Common myeloid progenitor, CD34-positive (primary cell): ENCODE data around the gene ARHGAP10.

Experiments
- CTCF ChIA-PET: fragments of 350-600 bp; sonication (Branson Sonifier 250); formaldehyde crosslinking; loops from one replicate; lab custom pipeline; 2021; ENCODE audit warnings: antibody characterized with exemption; lab: Charles Lee
- POLR2A ChIA-PET: fragments of 350-600 bp; sonication (Branson Sonifier 250); formaldehyde crosslinking; loops from one replicate; lab custom pipeline; 2021; ENCODE audit warnings: antibody characterized with exemption; lab: Charles Lee
- DNase-seq, 3 donors: peaks; one replicate each; pipeline versions ENCODE4 v3.0.0 to v3.0.0-alpha.2; 2013
- H3K27ac ChIP-seq, 2 experiments: 1 replicate in 1 of 2; 2 replicates in 1 of 2; pipeline ENCODE4 v1.7.0; 2013; ENCODE audit warnings: inconsistent platforms in 2 of 2, low read length in 2 of 2, mild to moderate bottlenecking in 2 of 2, low read depth in 1 of 2, moderate library complexity in 1 of 2; ENCODE audit not compliant: severe bottlenecking in 2 of 2, insufficient read depth in 1 of 2, poor library complexity in 1 of 2
- H3K27me3 ChIP-seq, 5 experiments: replicated peaks in 2 of 5; 1 replicate in 3 of 5; 2 replicates in 2 of 5; pipeline versions ENCODE4 v1.6.1 to v1.7.0; 2013; ENCODE audit warnings: low read length in 4 of 5, mild to moderate bottlenecking in 2 of 5, moderate library complexity in 2 of 5, inconsistent platforms in 1 of 5; ENCODE audit not compliant: insufficient read depth in 5 of 5, control insufficient read depth in 4 of 5
- H3K36me3 ChIP-seq, 4 experiments: 1 replicate in 2 of 4; 2 replicates in 2 of 4; pipeline versions ENCODE4 v1.6.1 to v1.7.0; 2013; ENCODE audit warnings: low read length in 3 of 4, control low read depth in 1 of 4, mild to moderate bottlenecking in 1 of 4; ENCODE audit not compliant: control insufficient read depth in 4 of 4, insufficient read depth in 4 of 4
- H3K4me1 ChIP-seq, 4 experiments: 1 replicate in 3 of 4; 2 replicates in 1 of 4; pipeline versions ENCODE4 v1.6.1 to v1.7.1; 2013; ENCODE audit warnings: low read length in 3 of 4, mild to moderate bottlenecking in 3 of 4, control low read depth in 1 of 4, inconsistent platforms in 1 of 4, moderate library complexity in 1 of 4; ENCODE audit not compliant: control insufficient read depth in 4 of 4, insufficient read depth in 4 of 4; ENCODE audit errors: control extremely low read depth in 1 of 4
- H3K4me3 ChIP-seq, 7 experiments: 1 replicate in 4 of 7; 2 replicates in 3 of 7; pipeline versions ENCODE4 v1.5.1 to v1.7.0; 2013; ENCODE audit warnings: mild to moderate bottlenecking in 7 of 7, low read length in 6 of 7, moderate library complexity in 6 of 7, inconsistent platforms in 2 of 7, low read depth in 2 of 7, control low read depth in 1 of 7; ENCODE audit not compliant: insufficient read depth in 4 of 7, control insufficient read depth in 1 of 7; ENCODE audit errors: extremely low read depth in 1 of 7
- H3K9me3 ChIP-seq, 5 experiments: 1 replicate in 4 of 5; 2 replicates in 1 of 5; pipeline versions ENCODE4 v1.6.1 to v1.7.1; 2013; ENCODE audit warnings: low read length in 4 of 5, mild to moderate bottlenecking in 2 of 5, inconsistent platforms in 1 of 5, low read depth in 1 of 5, moderate library complexity in 1 of 5; ENCODE audit not compliant: control insufficient read depth in 4 of 5, insufficient read depth in 2 of 5; ENCODE audit errors: control extremely low read depth in 1 of 5
- WGBS: methylation state at CpG from one replicate; pipeline ENCODE4 v1.1.5; 2013; ENCODE audit not compliant: insufficient coverage; 5-methylcytosine and 5-hydroxymethylcytosine counted together

The ARHGAP10 gene

DNA sequence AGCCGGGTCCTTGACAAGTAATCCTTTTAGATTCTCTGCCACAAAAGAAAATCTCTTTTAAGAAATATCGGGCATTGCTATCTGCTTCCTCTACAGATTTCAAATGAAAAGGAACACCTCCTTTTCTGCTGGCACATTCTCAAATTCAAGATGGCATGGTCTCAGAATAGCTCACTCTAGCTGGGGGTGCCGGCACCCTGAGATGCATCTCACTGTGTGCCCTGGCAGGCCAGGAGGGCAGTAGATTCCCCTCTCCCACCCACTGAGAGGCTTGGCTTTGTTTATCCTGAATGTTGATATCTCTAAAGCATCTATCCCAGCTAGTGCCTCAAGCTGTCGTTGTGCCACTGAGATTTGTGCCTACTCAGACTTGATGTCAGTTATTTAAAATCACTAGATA lies 319.5 kb downstream of the ARHGAP10 start:
- Histone ChIP-seq H3K4me3 (no peak overlapping the region), H3K4me1 (peaks cover 0 to 11% (median 5%) of the 10 kb centered on the region in 4 experiments), H3K36me3 (no peaks in the 10 kb centered on the region), H3K9me3 (no peaks in the 10 kb centered on the region), H3K27me3 (no peaks in the 10 kb centered on the region), H3K27ac (no peak overlapping the region)
- WGBS, result 75% methylated on average over 3 of the region's 4 CpGs
- CTCF ChIA-PET, result interaction anchor here (0.7 kb wide), 1 partner anchor 10 kb away, joined by 3 read pairs; no protein-coding TSS in a partner anchor
- POLR2A ChIA-PET, result no interaction called here
- no peak for DNase-seq

DNA sequence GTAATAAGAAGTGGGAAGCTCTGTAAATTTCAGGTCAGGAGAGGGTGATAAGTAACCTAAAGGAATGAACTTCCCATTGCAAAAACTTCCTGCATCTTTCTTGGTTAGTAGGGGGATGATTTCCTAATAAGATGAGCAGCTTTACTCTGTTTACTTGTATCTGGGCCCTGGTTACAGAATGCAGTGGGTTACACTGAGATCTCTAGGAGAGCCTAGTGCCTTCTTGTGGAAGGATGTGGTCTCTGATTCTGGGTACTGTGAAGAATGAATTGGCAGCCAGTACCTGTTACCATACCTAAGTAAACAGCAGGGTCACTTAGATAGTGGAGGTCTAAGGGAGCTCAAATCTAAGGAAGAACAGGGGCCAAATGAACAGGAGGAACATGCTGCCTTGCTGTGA lies 320.6 kb downstream of the ARHGAP10 start:
- DNase-seq, result peak in 2 of 3 donors; percentile 44 to 53
- ChIA-PET POLR2A (no interaction called here), CTCF (no interaction called here)
- H3K27me3 ChIP-seq, result no peaks in the 10 kb centered on the region
- H3K27ac ChIP-seq, result no peak overlapping the region
- no peaks in the 10 kb centered on the region for H3K36me3 ChIP-seq
- no peak overlapping the region for H3K4me3 ChIP-seq
- H3K4me1 ChIP-seq, result peaks cover 3 to 18% (median 9%) of the 10 kb centered on the region in 4 experiments
- no peaks in the 10 kb centered on the region for H3K9me3 ChIP-seq

GRCh38 chr4:148053298-148054003 lies 321.6 kb downstream of the ARHGAP10 start:
- ChIA-PET POLR2A (no interaction called here), CTCF (interaction anchor here (0.6 to 1.5 kb wide), 2 partner anchors 24 to 1844 kb away, joined by 3 read pairs; no protein-coding TSS in a partner anchor)
- Histone ChIP-seq H3K27me3 (no peaks in the 10 kb centered on the region), H3K4me1 (peaks cover 3 to 18% (median 11%) of the 10 kb centered on the region in 4 experiments), H3K36me3 (no peaks in the 10 kb centered on the region), H3K9me3 (no peaks in the 10 kb centered on the region), H3K4me3 (no peak overlapping the region), H3K27ac (no peak overlapping the region)
- WGBS, result 100% methylated on average over 7 of the region's 11 CpGs
- no peak for DNase-seq

DNA sequence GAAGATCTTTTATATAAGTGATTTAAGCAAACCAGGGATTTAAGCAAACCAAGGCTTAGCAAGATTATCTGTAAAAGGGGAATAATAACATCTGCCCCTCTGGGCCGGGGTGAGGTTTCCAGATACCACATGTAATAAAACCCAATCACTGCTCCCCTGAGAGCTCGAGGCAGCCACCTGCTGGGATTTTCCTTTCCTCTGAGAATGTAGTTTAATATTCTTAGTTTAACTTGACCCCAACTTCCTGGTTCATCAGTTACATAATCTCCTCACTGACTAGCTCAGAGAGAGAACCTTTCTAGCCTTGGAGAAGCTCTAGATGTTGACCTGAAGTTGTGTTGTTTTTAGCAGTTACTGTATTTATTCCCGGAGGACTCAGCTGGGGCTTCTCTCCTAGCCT lies 322.4 kb downstream of the ARHGAP10 start:
- DNase-seq, result no peak
- no peaks in the 10 kb centered on the region for H3K36me3 ChIP-seq
- POLR2A ChIA-PET, result no interaction called here
- no peak overlapping the region for H3K27ac ChIP-seq
- H3K9me3 ChIP-seq, result no peaks in the 10 kb centered on the region
- CTCF ChIA-PET, result interaction anchor here (0.8 to 1.5 kb wide), 3 partner anchors 8 to 25 kb away, joined by 3 to 4 read pairs (median 3); no protein-coding TSS in a partner anchor
- H3K4me3 ChIP-seq, result no peak overlapping the region
- H3K4me1 ChIP-seq, result peaks cover 3 to 22% (median 13%) of the 10 kb centered on the region in 4 experiments
- 90% methylated on average over 2 of the region's 3 CpGs for whole genome bisulfite sequencing
- no peaks in the 10 kb centered on the region for H3K27me3 ChIP-seq

GRCh38 chr4:148055844-148056243 lies 324.0 kb downstream of the ARHGAP10 start:
- Histone ChIP-seq H3K27me3 (no peaks in the 10 kb centered on the region), H3K27ac (no peak overlapping the region), H3K9me3 (no peaks in the 10 kb centered on the region), H3K36me3 (no peaks in the 10 kb centered on the region), H3K4me1 (peaks cover 3 to 31% (median 17%) of the 10 kb centered on the region in 4 experiments), H3K4me3 (no peak overlapping the region)
- no peak for DNase-seq
- ChIA-PET CTCF (interaction anchor here (1.0 to 2.6 kb wide), 5 partner anchors 9 to 131 kb away, joined by 3 to 13 read pairs (median 4); no protein-coding TSS in a partner anchor), POLR2A (no interaction called here)
- 100% methylated on average over 4 of the region's 6 CpGs for WGBS

- Histone ChIP-seq H3K27ac (no peak overlapping the region), H3K36me3 (no peaks in the 10 kb centered on the region), H3K27me3 (no peaks in the 10 kb centered on the region), H3K9me3 (no peaks in the 10 kb centered on the region), H3K4me1 (peaks cover 2 to 26% (median 15%) of the 10 kb centered on the region in 4 experiments), H3K4me3 (no peak overlapping the region)
- ChIA-PET POLR2A (no interaction called here), CTCF (interaction anchor here (0.7 to 2.6 kb wide), 10 partner anchors 10 to 1208 kb away, joined by 3 to 13 read pairs (median 3); no protein-coding TSS in a partner anchor)
- DNase-seq, result peak; percentile 92 to 97 (median 97)
- WGBS, result 10% methylated on average over 3 of the region's 6 CpGs
Measured at GRCh38 chr4:148056879-148057278, 325.0 kb downstream of the ARHGAP10 start.

GRCh38 chr4:148057516-148057915 lies 325.6 kb downstream of the ARHGAP10 start:
- no peak overlapping the region for H3K27ac ChIP-seq
- H3K27me3 ChIP-seq, result no peaks in the 10 kb centered on the region
- ChIA-PET POLR2A (no interaction called here), CTCF (interaction anchor here (1.1 to 2.6 kb wide), 4 partner anchors 11 to 132 kb away, joined by 3 to 13 read pairs (median 5); no protein-coding TSS in a partner anchor)
- DNase-seq, result no peak
- H3K36me3 ChIP-seq, result no peaks in the 10 kb centered on the region
- 97% methylated on average over 4 of the region's 5 CpGs for WGBS
- peaks cover 2 to 23% (median 13%) of the 10 kb centered on the region in 4 experiments for H3K4me1 ChIP-seq
- H3K4me3 ChIP-seq, result no peak overlapping the region
- H3K9me3 ChIP-seq, result no peaks in the 10 kb centered on the region
